ENCODE measurements around the gene NR2F6. TPM values are rescaled to one million over a fixed set of nuclear protein-coding genes. Genes with fewer than 3 reads are reported as not detected.
A peak's percentile ranks its signal among the peaks of the same experiment; 100 is the strongest.

Gene NR2F6
- total RNA-seq, 1 donor from 2014 or later = 31.6 TPM

- peak; percentile 90 to 93 for DNase-seq (ENCODE audit: low read depth in 2 of 2)
Measured at GRCh38 chr19:17264641-17264979, 18.9 kb upstream of the NR2F6 start, which contains the start of gene USHBP1. Gene USHBP1, minus strand, starts transcription at chr19:17264745. Its CDS starts 446 bp downstream, at chr19:17264299.

GRCh38 chr19:17263712-17264640, 18.3 kb upstream of the NR2F6 start:
- peak in 1 of 2 donors; percentile 11 for DNase-seq (ENCODE audit: low read depth in 2 of 2)

GRCh38 chr19:17262557-17262956, 16.8 kb upstream of the NR2F6 start:
- peak in 1 of 2 donors; percentile 10 for DNase-seq (ENCODE audit: low read depth in 2 of 2)

GRCh38 chr19:17260842-17261325, 15.2 kb upstream of the NR2F6 start:
- DNase-seq (ENCODE audit: low read depth in 2 of 2) = peak; percentile 57 to 79

- DNase-seq (ENCODE audit: low read depth in 2 of 2) = no peak
Measured at GRCh38 chr19:17259934-17260333, 14.2 kb upstream of the NR2F6 start.

- DNase-seq (ENCODE audit: low read depth in 2 of 2) = no peak
Measured at GRCh38 chr19:17259118-17259780, 13.5 kb upstream of the NR2F6 start.

GRCh38 chr19:17256130-17256529, 10.4 kb upstream of the NR2F6 start:
- no peak for DNase-seq (ENCODE audit: low read depth in 2 of 2)

- DNase-seq (ENCODE audit: low read depth in 2 of 2) = no peak
Measured at GRCh38 chr19:17255150-17255621, 9.5 kb upstream of the NR2F6 start.

- DNase-seq (ENCODE audit: low read depth in 2 of 2) = no peak
Measured at GRCh38 chr19:17254636-17255035, 8.9 kb upstream of the NR2F6 start.

- no peak for DNase-seq (ENCODE audit: low read depth in 2 of 2)
Measured at GRCh38 chr19:17249887-17250548, 4.3 kb upstream of the NR2F6 start.

GRCh38 chr19:17248011-17248776, 2.5 kb upstream of the NR2F6 start:
- no peak for DNase-seq (ENCODE audit: low read depth in 2 of 2)

GRCh38 chr19:17246681-17247425, 1.1 kb upstream of the NR2F6 start:
- no peak for DNase-seq (ENCODE audit: low read depth in 2 of 2)

GRCh38 chr19:17244618-17245534, 843 bp downstream of the NR2F6 start:
- no peak for DNase-seq (ENCODE audit: low read depth in 2 of 2)

- no peak for DNase-seq (ENCODE audit: low read depth in 2 of 2)
Measured at GRCh38 chr19:17243830-17244617, 1.7 kb downstream of the NR2F6 start.

- no peak for DNase-seq (ENCODE audit: low read depth in 2 of 2)
Measured at GRCh38 chr19:17243211-17243829, 2.4 kb downstream of the NR2F6 start.

GRCh38 chr19:17242431-17243208, 3.1 kb downstream of the NR2F6 start:
- DNase-seq (ENCODE audit: low read depth in 2 of 2) = no peak

- DNase-seq (ENCODE audit: low read depth in 2 of 2) = no peak
Measured at GRCh38 chr19:17240826-17241399, 4.8 kb downstream of the NR2F6 start.
